ENCODE results near the gene TMEM167B. TPM values are rescaled to one million over a fixed set of nuclear protein-coding genes. Genes with fewer than 3 reads are reported as not detected.
A peak's percentile ranks its signal among the peaks of the same experiment; 100 is the strongest.
"Not testable (repeated sequence)": the region's sequence is repeated elsewhere in the genome, so short reads cannot be mapped to it uniquely, and the experiment has no call there.

Gene TMEM167B
- total RNA-seq, result 10 to 100 TPM; 31.9 to 32.6 TPM

GRCh38 chr1:109090196-109091077, at the start of gene TMEM167B:
TMEM167B (plus strand) TSS chr1:109090764; CDS start chr1:109090873, 109 bp downstream.
- peaks cover 28% of the 10 kb centered on the region for H3K4me1 Mint-ChIP-seq (ENCODE audit: low read depth)
- peak within 1 kb of the TSS; percentile 92 for H3K27ac Mint-ChIP-seq
- no peaks in the 10 kb centered on the region for H3K27me3 Mint-ChIP-seq
- no peaks in the 10 kb centered on the region for H3K9me3 Mint-ChIP-seq
- intact Hi-C loops (cut with micrococcal nuclease), result loop anchor here (1.0 to 2.0 kb wide), 5 partner anchors 10 to 128 kb away; partner anchors contain the start of genes CLCC1, TAF13 and WDR47
- H3K36me3 Mint-ChIP-seq, result peaks cover 19% of the 10 kb centered on the region
- CTCF ChIA-PET, result interaction anchor here (0.6 to 3.0 kb wide), 5 partner anchors 10 to 393 kb away, joined by 3 to 46 read pairs (median 10); partner anchors contain the start of genes ATXN7L2 and TAF13
- peak; percentile 94 for DNase-seq
- H3K4me3 Mint-ChIP-seq, result peak within 1 kb of the TSS; percentile 88
- POLR2A ChIA-PET, result interaction anchor here (0.7 to 2.8 kb wide), 6 partner anchors 10 to 398 kb away, joined by 3 to 55 read pairs (median 6); partner anchors contain the start of genes PRPF38B, SARS1, TAF13 and WDR47

DNA sequence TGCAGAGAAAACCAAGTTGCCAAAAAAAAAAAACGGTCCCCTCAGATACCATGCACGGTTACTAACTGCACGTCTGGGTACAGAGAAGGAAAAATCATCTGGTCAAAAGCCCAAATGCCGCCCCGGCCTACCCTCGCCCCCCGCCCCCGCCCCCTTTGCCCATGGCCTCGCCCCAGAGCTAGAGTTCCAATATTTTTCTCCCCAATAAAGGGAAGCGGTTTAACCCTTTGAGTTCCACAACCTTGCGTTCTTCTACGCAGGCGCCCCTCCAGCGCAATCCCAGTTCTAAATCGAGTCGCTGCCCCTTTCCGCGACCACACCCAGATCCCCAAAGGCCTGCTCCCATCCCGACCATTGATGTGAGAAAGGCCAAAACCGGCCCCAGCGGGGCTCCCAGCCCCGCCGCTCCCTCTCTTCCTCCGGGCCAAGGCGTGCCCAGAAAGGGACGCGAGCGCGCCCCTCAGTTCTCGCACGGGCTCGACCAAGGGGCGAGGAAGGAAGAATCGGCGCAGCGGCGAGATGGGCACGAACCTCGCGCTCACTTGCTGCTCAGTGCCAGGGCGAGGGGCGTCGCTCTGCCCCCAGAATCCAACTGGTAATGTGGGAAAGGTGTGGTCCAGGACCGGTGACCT, 49.5 kb upstream of the TMEM167B start:
- no peaks in the 10 kb centered on the region for H3K27me3 Mint-ChIP-seq

DNA sequence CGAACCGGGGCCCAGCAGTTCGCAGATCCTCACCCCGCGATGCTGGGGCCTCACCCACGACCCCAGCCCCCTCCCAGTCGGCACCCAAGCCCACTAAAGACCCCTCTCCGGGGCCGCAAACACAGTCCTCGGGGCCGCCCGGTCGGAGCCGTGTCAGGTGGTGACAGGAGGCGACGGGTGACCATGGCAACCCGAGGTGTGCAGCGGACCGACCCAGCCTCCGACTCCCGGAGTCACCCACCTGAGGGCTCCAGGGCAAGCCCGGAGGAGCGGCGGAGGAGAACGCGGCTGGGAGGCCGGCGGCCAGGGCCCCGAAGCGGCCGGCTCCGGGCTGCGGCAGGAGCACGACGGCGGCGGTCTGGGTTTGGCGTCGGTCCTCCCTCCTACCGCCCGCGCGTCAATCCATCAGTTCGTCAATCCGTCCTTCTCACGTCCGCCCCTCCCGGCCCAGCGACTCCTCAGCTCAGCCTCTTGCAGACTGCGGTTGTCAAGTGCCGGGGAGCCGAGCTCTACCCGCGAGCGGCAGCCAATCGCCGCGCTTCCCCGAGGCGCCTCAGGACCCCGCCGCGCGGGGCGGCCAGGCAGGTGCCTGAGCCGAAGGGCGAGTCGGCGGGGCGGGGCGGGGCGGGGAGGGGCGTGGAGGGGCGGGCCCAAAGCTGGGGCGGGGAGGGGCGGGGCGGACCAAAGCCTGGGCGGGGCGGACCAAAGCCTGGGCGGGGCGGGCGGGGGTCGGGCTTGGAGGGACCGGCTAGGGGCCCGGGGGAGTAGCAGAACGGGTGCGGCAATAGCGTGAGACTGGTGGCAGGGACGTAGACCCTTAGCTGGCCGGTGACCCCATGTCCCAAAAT, 48.7 kb upstream of the TMEM167B start, which contains the start of gene WDR47:
Gene WDR47 (minus strand): TSS at position 482 of the 848 bp plus-strand sequence. CDS start 18,590 bp downstream, outside the sequence.
- ChIA-PET POLR2A (interaction anchor here (0.6 to 1.7 kb wide), 8 partner anchors 16 to 80 kb away, joined by 3 to 12 read pairs (median 3); partner anchors contain the start of genes TAF13 and TMEM167B), CTCF (interaction anchor here (0.9 to 1.8 kb wide), 5 partner anchors 19 to 214 kb away, joined by 3 to 6 read pairs (median 5); partner anchors contain the start of gene CLCC1)
- DNase-seq, result peak; percentile 97
- peak within 1 kb of the TSS; percentile 76 for H3K27ac Mint-ChIP-seq
- no peaks in the 10 kb centered on the region for H3K27me3 Mint-ChIP-seq
- intact Hi-C loops (cut with micrococcal nuclease), result loop anchor here (1.0 to 2.0 kb wide), 5 partner anchors 34 to 79 kb away; partner anchors contain the start of genes CLCC1, TAF13 and TMEM167B
- no peaks in the 10 kb centered on the region for H3K36me3 Mint-ChIP-seq
- peak within 1 kb of the TSS; percentile 84 for H3K4me3 Mint-ChIP-seq
- no peaks in the 10 kb centered on the region for H3K9me3 Mint-ChIP-seq
- peaks cover 12% of the 10 kb centered on the region for H3K4me1 Mint-ChIP-seq (ENCODE audit: low read depth)

More for the DNA sequence above, 49.5 kb upstream of the TMEM167B start:
- Mint-ChIP-seq H3K36me3 (no peaks in the 10 kb centered on the region), H3K9me3 (no peaks in the 10 kb centered on the region), H3K27ac (peak overlapping the region; percentile 56), H3K4me3 (peak overlapping the region; percentile 84), H3K4me1 (ENCODE audit: low read depth) (peaks cover 12% of the 10 kb centered on the region)
- ChIA-PET POLR2A (interaction anchor here (1.0 to 1.3 kb wide), 2 partner anchors 49 to 51 kb away, joined by 3 to 6 read pairs; partner anchors contain the start of gene TMEM167B), CTCF (interaction anchor here (1.2 to 1.8 kb wide), 3 partner anchors 71 to 213 kb away, joined by 5 to 6 read pairs (median 5); partner anchors contain the start of gene CLCC1)
- intact Hi-C loops (cut with micrococcal nuclease), result no loop called here
- peak; percentile 37 for DNase-seq

- Mint-ChIP-seq H3K4me3 (no peak overlapping the region), H3K27ac (no peak overlapping the region), H3K27me3 (peaks cover 2% of the 10 kb centered on the region), H3K4me1 (ENCODE audit: low read depth) (peaks cover 5% of the 10 kb centered on the region), H3K9me3 (no peaks in the 10 kb centered on the region), H3K36me3 (no peaks in the 10 kb centered on the region)
- ChIA-PET CTCF (interaction anchor here (1.0 to 1.2 kb wide), 2 partner anchors 17 to 169 kb away, joined by 3 read pairs; partner anchors contain the start of gene GPSM2), POLR2A (no interaction called here)
- DNase-seq, result no peak
- intact Hi-C loops (cut with micrococcal nuclease), result no loop called here
Observed at GRCh38 chr1:109045595-109045994, 45.0 kb upstream of the TMEM167B start.

DNA sequence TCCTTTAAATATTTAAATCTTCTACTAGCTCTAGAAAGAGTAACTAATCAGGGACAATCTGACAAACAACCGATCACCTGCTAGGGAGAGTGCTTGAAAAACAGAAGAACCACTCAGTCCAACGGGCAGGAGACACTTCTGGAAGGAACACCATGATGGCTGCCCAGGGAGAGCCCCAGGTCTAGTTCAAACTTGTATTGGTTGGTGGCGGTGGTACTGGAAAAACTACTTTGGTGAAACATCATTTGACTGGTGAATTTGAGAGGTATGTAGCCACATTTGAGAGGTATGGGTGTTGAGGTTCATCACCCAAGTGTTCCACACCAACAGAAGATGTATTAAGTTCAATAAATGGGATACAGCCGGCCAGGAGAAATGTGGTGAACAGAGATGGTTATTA, 43.9 kb upstream of the TMEM167B start:
- no peak for DNase-seq
- POLR2A ChIA-PET, result no interaction called here
- Mint-ChIP-seq H3K36me3 (no peaks in the 10 kb centered on the region), H3K27me3 (peaks cover 2% of the 10 kb centered on the region), H3K9me3 (no peaks in the 10 kb centered on the region), H3K4me3 (no peak overlapping the region), H3K4me1 (ENCODE audit: low read depth) (no peaks in the 10 kb centered on the region), H3K27ac (no peak overlapping the region)
- CTCF ChIA-PET, result interaction anchor here (1.0 to 1.2 kb wide), 2 partner anchors 19 to 170 kb away, joined by 3 read pairs; partner anchors contain the start of gene GPSM2
- intact Hi-C loops (cut with micrococcal nuclease), result no loop called here

- POLR2A ChIA-PET, result no interaction called here
- CTCF ChIA-PET, result no interaction called here
- H3K27me3 Mint-ChIP-seq, result peaks cover 2% of the 10 kb centered on the region
- DNase-seq, result no peak
- intact Hi-C loops (cut with micrococcal nuclease), result no loop called here
- no peaks in the 10 kb centered on the region for H3K9me3 Mint-ChIP-seq
- H3K4me3 Mint-ChIP-seq, result no peak overlapping the region
- H3K36me3 Mint-ChIP-seq, result no peaks in the 10 kb centered on the region
- no peaks in the 10 kb centered on the region for H3K4me1 Mint-ChIP-seq (ENCODE audit: low read depth)
- no peak overlapping the region for H3K27ac Mint-ChIP-seq
Observed at GRCh38 chr1:109047339-109047738, 43.2 kb upstream of the TMEM167B start.

DNA sequence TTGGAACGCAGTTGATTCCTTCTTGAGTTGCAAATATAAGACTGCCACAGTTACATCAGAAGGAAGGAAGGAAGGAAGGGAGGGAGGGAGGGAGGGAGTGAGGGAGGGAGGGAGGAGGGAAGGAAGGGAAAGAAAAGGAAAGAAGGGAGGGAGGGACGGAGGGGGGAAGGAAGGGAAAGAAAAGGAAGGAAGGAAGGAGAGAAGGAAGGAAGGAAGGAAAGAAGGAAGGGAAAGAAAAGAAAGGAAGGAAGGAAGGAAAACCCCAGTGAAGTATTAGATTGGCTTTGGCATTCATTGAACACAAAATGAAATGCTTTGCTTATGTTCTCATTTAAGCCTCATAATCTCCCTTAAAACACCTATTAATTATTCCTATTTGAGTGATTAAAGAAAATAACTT, 42.2 kb upstream of the TMEM167B start:
- Mint-ChIP-seq H3K4me3 (no peak overlapping the region), H3K36me3 (no peaks in the 10 kb centered on the region), H3K9me3 (no peaks in the 10 kb centered on the region), H3K27ac (no peak overlapping the region), H3K27me3 (peaks cover 2% of the 10 kb centered on the region), H3K4me1 (ENCODE audit: low read depth) (no peaks in the 10 kb centered on the region)
- ChIA-PET POLR2A (no interaction called here), CTCF (no interaction called here)
- no peak for DNase-seq
- intact Hi-C loops (cut with micrococcal nuclease), result no loop called here

DNA sequence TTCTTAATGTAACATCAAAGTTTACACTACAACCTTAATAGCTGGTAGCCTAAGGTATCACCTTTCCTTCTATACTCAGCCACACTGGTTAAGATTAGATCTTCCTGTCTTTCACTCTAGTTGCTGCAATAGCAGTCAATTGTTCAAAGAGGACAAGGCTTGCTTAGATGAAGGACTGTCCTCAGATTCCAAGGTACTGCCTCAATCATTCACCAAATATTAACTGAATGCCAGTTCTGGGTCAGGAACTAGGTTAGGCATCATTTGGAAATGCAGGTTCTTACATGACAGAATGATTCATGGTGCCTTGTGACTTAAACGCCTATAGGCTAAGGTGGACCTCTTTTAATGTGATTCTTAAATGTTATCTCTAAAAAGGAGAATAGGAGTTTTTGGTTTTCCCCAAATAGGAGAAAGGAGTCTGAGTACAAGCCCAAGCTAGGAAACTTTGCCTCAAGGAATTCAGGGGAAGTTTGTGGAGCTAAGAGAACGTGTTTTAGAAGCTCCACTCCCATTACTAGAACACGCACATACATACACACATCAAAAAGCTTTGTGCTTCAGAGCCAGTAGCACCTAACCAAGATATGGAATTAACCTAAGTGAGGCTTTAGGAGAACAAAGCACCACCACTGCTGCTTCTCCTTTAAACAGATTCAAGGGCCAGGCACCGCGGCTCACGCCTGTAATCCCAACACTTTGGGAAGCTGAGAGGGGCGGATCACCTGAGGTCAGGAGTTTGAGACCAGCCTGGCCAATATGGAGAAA, 40.2 kb upstream of the TMEM167B start:
- intact Hi-C loops (cut with micrococcal nuclease), result no loop called here
- peaks cover 2% of the 10 kb centered on the region for H3K27me3 Mint-ChIP-seq
- no peak for DNase-seq
- no peak overlapping the region for H3K4me3 Mint-ChIP-seq
- H3K36me3 Mint-ChIP-seq, result no peaks in the 10 kb centered on the region
- POLR2A ChIA-PET, result no interaction called here
- CTCF ChIA-PET, result no interaction called here
- H3K4me1 Mint-ChIP-seq (ENCODE audit: low read depth), result no peaks in the 10 kb centered on the region
- H3K27ac Mint-ChIP-seq, result no peak overlapping the region
- no peaks in the 10 kb centered on the region for H3K9me3 Mint-ChIP-seq

GRCh38 chr1:109052145-109052544, 38.4 kb upstream of the TMEM167B start:
- POLR2A ChIA-PET; CTCF ChIA-PET; H3K4me1 Mint-ChIP-seq (ENCODE audit: low read depth); H3K9me3 Mint-ChIP-seq; intact Hi-C loops (cut with micrococcal nuclease); H3K4me3 Mint-ChIP-seq; H3K36me3 Mint-ChIP-seq; DNase-seq; H3K27ac Mint-ChIP-seq; H3K27me3 Mint-ChIP-seq: not testable (repeated sequence)

DNA sequence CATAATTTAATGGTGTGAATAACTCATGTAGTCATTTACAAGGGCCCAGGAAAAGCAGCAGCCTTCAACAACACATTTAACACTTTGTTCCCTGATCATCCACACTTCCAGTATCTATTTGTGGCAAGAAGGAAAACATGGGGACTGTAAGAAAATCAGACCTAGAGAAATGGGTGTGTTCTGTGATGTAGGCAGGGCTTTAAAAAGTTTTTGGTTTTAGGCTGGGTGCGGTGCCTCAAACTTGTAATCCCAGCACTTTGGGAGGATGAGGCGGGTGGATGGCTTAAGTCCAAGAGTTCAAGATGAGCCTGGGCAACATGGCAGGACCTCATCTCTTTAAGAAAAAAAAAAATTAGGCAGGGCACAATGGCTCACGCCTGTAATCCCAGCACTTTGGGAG, 34.5 kb upstream of the TMEM167B start:
- intact Hi-C loops (cut with micrococcal nuclease), result no loop called here
- no peaks in the 10 kb centered on the region for H3K9me3 Mint-ChIP-seq
- H3K4me3 Mint-ChIP-seq, result no peak overlapping the region
- POLR2A ChIA-PET, result no interaction called here
- H3K4me1 Mint-ChIP-seq (ENCODE audit: low read depth), result no peaks in the 10 kb centered on the region
- DNase-seq, result no peak
- no peaks in the 10 kb centered on the region for H3K27me3 Mint-ChIP-seq
- CTCF ChIA-PET, result no interaction called here
- H3K27ac Mint-ChIP-seq, result no peak overlapping the region
- H3K36me3 Mint-ChIP-seq, result no peaks in the 10 kb centered on the region

DNA sequence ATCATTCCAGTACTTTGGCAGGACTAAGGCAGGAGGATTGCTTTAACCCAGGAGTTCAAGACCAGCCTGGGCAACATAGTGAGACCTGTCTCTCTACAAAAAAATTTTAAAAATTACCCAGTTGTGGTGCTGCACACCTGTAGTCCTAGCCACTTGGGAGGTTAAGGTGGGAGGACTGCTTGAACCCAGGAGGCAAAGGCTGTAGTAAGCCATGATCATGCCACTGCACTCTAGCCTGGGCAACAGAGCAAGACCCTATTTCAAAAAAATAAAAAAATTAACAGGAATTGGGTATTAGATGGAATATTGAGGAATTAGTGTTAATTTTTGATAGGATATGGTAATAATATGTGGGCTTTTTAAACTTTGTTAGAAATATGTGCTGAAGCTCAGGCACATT, 31.5 kb upstream of the TMEM167B start:
- CTCF ChIA-PET, result no interaction called here
- H3K4me3 Mint-ChIP-seq, result no peak overlapping the region
- POLR2A ChIA-PET, result no interaction called here
- intact Hi-C loops (cut with micrococcal nuclease), result no loop called here
- DNase-seq, result no peak
- H3K27ac Mint-ChIP-seq, result no peak overlapping the region
- no peaks in the 10 kb centered on the region for H3K4me1 Mint-ChIP-seq (ENCODE audit: low read depth)
- no peaks in the 10 kb centered on the region for H3K9me3 Mint-ChIP-seq
- peaks cover 2% of the 10 kb centered on the region for H3K36me3 Mint-ChIP-seq
- no peaks in the 10 kb centered on the region for H3K27me3 Mint-ChIP-seq

Measured in activated CD4-positive, alpha-beta memory T cell treated with anti-CD3 and anti-CD28 coated beads for 36 hours (primary cell).